H1 (cell line): Measurements from ENCODE around the gene GALNT11. TPM values are rescaled to one million over a fixed set of nuclear protein-coding genes. Genes with fewer than 3 reads are reported as not detected.

Experiments used
- CTCF ChIA-PET: fragments of 300-600 bp; sonication (Branson Sonifier 250); formaldehyde crosslinking; loops from one replicate; lab custom pipeline; 2021; ENCODE audit not compliant: partially characterized antibody; lab: Charles Lee
- POLR2A ChIA-PET: fragments of 300-600 bp; sonication (Branson Sonifier 250); formaldehyde crosslinking; loops from one replicate; lab custom pipeline; 2021; ENCODE audit warnings: inconsistent platforms; ENCODE audit not compliant: partially characterized antibody; lab: Charles Lee
- DNase-seq, 2 experiments: peaks; one replicate each; pipeline versions ENCODE4 v3.0.0 to v3.0.0-alpha.2; 2010 to 2022; ENCODE audit warnings: low spot score in 2 of 2, low read depth in 1 of 2, mixed read lengths in 1 of 2
- FAIRE-seq: peaks from 2 replicates; lab custom pipeline; 2011; peaks lifted over from hg19 to GRCh38; lab: Jason Lieb, UNC
- H2AFZ ChIP-seq: 2 replicates; pipeline ENCODE4 v1.8.1; 2012; ENCODE audit warnings: low read length, inconsistent platforms
- H2AK5ac ChIP-seq: 2 replicates; pipeline ENCODE4 v1.6.1; 2013; ENCODE audit warnings: low read depth, low read length
- H2BK120ac ChIP-seq: replicated peaks from 2 replicates; pipeline ENCODE3; 2013; ENCODE audit warnings: low read depth, low read length, inconsistent platforms
- H2BK12ac ChIP-seq: 2 replicates; pipeline ENCODE4 v1.6.1; 2013; ENCODE audit warnings: low read depth, low read length
- H2BK15ac ChIP-seq: 2 replicates; pipeline ENCODE4 v1.6.1; 2013; ENCODE audit warnings: low read length
- H2BK20ac ChIP-seq: 2 replicates; pipeline ENCODE4 v1.6.1; 2013; ENCODE audit warnings: low read length
- H2BK5ac ChIP-seq: 2 replicates; pipeline ENCODE4 v1.6.1; 2013; ENCODE audit warnings: low read depth, low read length
- H3K14ac ChIP-seq: 2 replicates; pipeline ENCODE4 v1.6.1; 2013; ENCODE audit warnings: inconsistent platforms; ENCODE audit not compliant: insufficient read length
- H3K18ac ChIP-seq: 2 replicates; pipeline ENCODE4 v1.6.1; 2013; ENCODE audit warnings: low read length; ENCODE audit errors: extremely low read depth
- H3K23ac ChIP-seq: 2 replicates; pipeline ENCODE4 v1.6.1; 2013; ENCODE audit warnings: inconsistent platforms; ENCODE audit not compliant: insufficient read length
- H3K23me2 ChIP-seq: 2 replicates; pipeline ENCODE4 v1.6.1; 2013; ENCODE audit warnings: low read depth, low read length
- H3K27ac ChIP-seq: 2 replicates; pipeline ENCODE4 v1.6.1; 2011; ENCODE audit warnings: low read depth, low read length, inconsistent platforms
- H3K27me3 ChIP-seq, 4 experiments: replicated peaks in 1 of 4; 1 replicate in 1 of 4; 2 replicates in 3 of 4; pipeline versions ENCODE4 v1.6.1 to v1.8.1; 2011 to 2013; ENCODE audit warnings: low read length in 3 of 4, mild to moderate bottlenecking in 3 of 4, inconsistent platforms in 2 of 4, mixed read lengths in 2 of 4, moderate library complexity in 1 of 4; ENCODE audit not compliant: control insufficient read depth in 3 of 4, insufficient read depth in 3 of 4; ENCODE audit errors: extremely low read depth in 1 of 4
- H3K36me3 ChIP-seq, 4 experiments: 2 replicates each; pipeline versions ENCODE4 v1.6.1 to v1.8.1; 2011 to 2013; ENCODE audit warnings: mild to moderate bottlenecking in 4 of 4, low read length in 3 of 4, moderate library complexity in 2 of 4, control low read depth in 1 of 4, inconsistent platforms in 1 of 4; ENCODE audit not compliant: insufficient read depth in 4 of 4, control insufficient read depth in 2 of 4
- H3K4ac ChIP-seq: replicated peaks from 2 replicates; pipeline ENCODE3; 2013; ENCODE audit warnings: low read length, low read depth, mixed read lengths, inconsistent platforms; ENCODE audit not compliant: insufficient read length
- H3K4me1 ChIP-seq, 4 experiments: replicated peaks in 1 of 4; 1 replicate in 1 of 4; 2 replicates in 3 of 4; pipeline versions ENCODE4 v1.6.1 to v1.8.1; 2011 to 2013; ENCODE audit warnings: low read length in 3 of 4, inconsistent platforms in 2 of 4, mixed read lengths in 1 of 4; ENCODE audit not compliant: insufficient read depth in 4 of 4, control insufficient read depth in 3 of 4
- H3K4me2 ChIP-seq, 2 experiments: 2 replicates each; pipeline versions ENCODE4 v1.6.1 to v1.8.1; 2011 to 2013; ENCODE audit warnings: low read depth in 2 of 2, low read length in 2 of 2, control low read depth in 1 of 2, inconsistent platforms in 1 of 2, mild to moderate bottlenecking in 1 of 2; ENCODE audit not compliant: insufficient read depth in 1 of 2
- H3K4me3 ChIP-seq, 4 experiments: fragments of 200-600, 300-600 bp in 1 of 4; sonication (generic), shearing (Covaris generic), sonication (Bioruptor Twin) in 1 of 4; 2 replicates each; pipeline versions ENCODE4 v1.5.1 to v1.8.1; 2011 to 2016; ENCODE audit warnings: low read length in 4 of 4, low read depth in 3 of 4, control low read depth in 2 of 4, inconsistent platforms in 2 of 4, mild to moderate bottlenecking in 2 of 4, mixed read lengths in 1 of 4, moderate library complexity in 1 of 4; ENCODE audit not compliant: insufficient read depth in 2 of 4; ENCODE audit errors: extremely low read depth in 1 of 4
- H3K56ac ChIP-seq: replicated peaks from 2 replicates; pipeline ENCODE3; 2013; ENCODE audit warnings: low read depth, mild to moderate bottlenecking, mixed read lengths, low read length, inconsistent platforms; ENCODE audit not compliant: insufficient read length
- H3K79me1 ChIP-seq: 2 replicates; pipeline ENCODE4 v1.6.1; 2013; ENCODE audit warnings: low read depth, low read length, control low read depth
- H3K79me2 ChIP-seq, 2 experiments: 2 replicates each; pipeline versions ENCODE4 v1.6.1 to v1.8.1; 2012 to 2013; ENCODE audit warnings: low read length in 2 of 2, mild to moderate bottlenecking in 2 of 2, inconsistent platforms in 1 of 2; ENCODE audit not compliant: insufficient read depth in 2 of 2, control insufficient read depth in 1 of 2
- H3K9ac ChIP-seq, 4 experiments: replicated peaks in 1 of 4; 1 replicate in 1 of 4; 2 replicates in 3 of 4; pipeline versions ENCODE4 v1.6.1 to v1.8.1; 2011 to 2013; ENCODE audit warnings: low read depth in 3 of 4, low read length in 3 of 4, control low read depth in 2 of 4, mild to moderate bottlenecking in 2 of 4, moderate library complexity in 2 of 4, inconsistent platforms in 1 of 4; ENCODE audit errors: extremely low read depth in 1 of 4
- H3K9me3 ChIP-seq, 2 experiments: 2 replicates each; pipeline versions ENCODE4 v1.6.1 to v1.8.1; 2012 to 2013; ENCODE audit warnings: mild to moderate bottlenecking in 2 of 2, moderate library complexity in 2 of 2, control low read depth in 1 of 2, inconsistent platforms in 1 of 2, low read depth in 1 of 2, low read length in 1 of 2, mixed read lengths in 1 of 2; ENCODE audit not compliant: insufficient read depth in 2 of 2
- H4K20me1 ChIP-seq, 2 experiments: replicated peaks in 1 of 2; 2 replicates each; pipeline versions ENCODE3 to v1.8.1; 2011 to 2013; ENCODE audit warnings: inconsistent platforms in 2 of 2, low read length in 2 of 2, mild to moderate bottlenecking in 1 of 2; ENCODE audit not compliant: insufficient read depth in 2 of 2, control insufficient read depth in 1 of 2
- H4K5ac ChIP-seq: 2 replicates; pipeline ENCODE4 v1.6.1; 2013; ENCODE audit warnings: low read length, low read depth, mixed read lengths, inconsistent platforms; ENCODE audit not compliant: insufficient read length
- H4K8ac ChIP-seq: 2 replicates; pipeline ENCODE4 v1.8.0; 2013; ENCODE audit warnings: mild to moderate bottlenecking, moderate library complexity, low read length, inconsistent platforms; ENCODE audit not compliant: insufficient read depth; ENCODE audit errors: extremely low read depth
- H4K91ac ChIP-seq: replicated peaks from 2 replicates; pipeline ENCODE3; 2013; ENCODE audit warnings: low read length, mixed read lengths, inconsistent platforms; ENCODE audit not compliant: insufficient read length
- BCL11A ChIP-seq, 2 experiments: IDR thresholded peaks; one replicate each; pipeline ENCODE4 v1.6.1; 2011; ENCODE audit warnings: low read depth in 2 of 2, low read length in 2 of 2, mild to moderate bottlenecking in 2 of 2
- BRCA1 ChIP-seq: IDR thresholded peaks from 2 replicates; pipeline ENCODE4 v1.6.1; 2012; ENCODE audit warnings: low read depth, low read length, improper control_type of control experiment
- CREB1 ChIP-seq: IDR thresholded peaks from 2 replicates; pipeline ENCODE4 v1.6.1; 2012; ENCODE audit warnings: inconsistent platforms
- HDAC6 ChIP-seq: IDR thresholded peaks from one replicate; pipeline ENCODE4 v1.7.1; 2012; ENCODE audit warnings: low read depth, mild to moderate bottlenecking, inconsistent platforms, low read length, moderate library complexity
- JUN ChIP-seq: IDR thresholded peaks from 2 replicates; pipeline ENCODE4 v1.6.1; 2011; ENCODE audit warnings: low read depth, mild to moderate bottlenecking, improper control_type of control experiment, low read length
- POLR2AphosphoS5 ChIP-seq: IDR thresholded peaks from 2 replicates; pipeline ENCODE4 v1.6.1; 2011; ENCODE audit warnings: low read depth, low read length
- SIN3A ChIP-seq, 2 experiments: IDR thresholded peaks in 1 of 2; conservative IDR thresholded peaks in 1 of 2; 2 replicates each; pipeline ENCODE4 v1.6.1; 2011 to 2012; ENCODE audit warnings: low read length in 2 of 2, improper control_type of control experiment in 1 of 2, low read depth in 1 of 2, mild to moderate bottlenecking in 1 of 2
- SIX5 ChIP-seq: IDR thresholded peaks from 2 replicates; pipeline ENCODE4 v1.6.1; 2011; ENCODE audit warnings: mild to moderate bottlenecking, low read depth, low read length
- SUZ12 ChIP-seq: fragments of 200-600 bp; sonication (generic); IDR thresholded peaks from 2 replicates; pipeline ENCODE4 v1.6.1; 2012; ENCODE audit warnings: mild to moderate bottlenecking, inconsistent platforms, low read length, moderate library complexity, mixed read lengths
- YY1 ChIP-seq: IDR thresholded peaks from 2 replicates; pipeline ENCODE4 v1.6.1; 2011; ENCODE audit warnings: low read depth, mild to moderate bottlenecking, low read length
- WGBS, 2 experiments: shearing (Covaris generic) in 1 of 2; methylation state at CpG; one replicate each; pipeline versions ENCODE4 v1.1.6 to v1.1.7; 2013 to 2015; ENCODE audit warnings: low lambda C conversion rate in 2 of 2, mixed read lengths in 2 of 2, inconsistent platforms in 1 of 2, low coverage in 1 of 2, missing lambda C conversion rate in 1 of 2; ENCODE audit not compliant: insufficient replicate concordance in 2 of 2, insufficient coverage in 1 of 2, insufficient read length in 1 of 2; ENCODE audit errors: extremely low coverage in 1 of 2, missing lambda C conversion rate in 1 of 2; 5-methylcytosine and 5-hydroxymethylcytosine counted together
- polyA plus RNA-seq, 7 experiments: library from polyadenylated mRNA; depleted of rRNA in 3 of 7; stranded (reverse) in 5 of 7; unstranded in 2 of 7; fragments of >200 nt in 5 of 7; fragments of 200-250 nt in 2 of 7; gene quantifications; 1 replicate in 5 of 7; 2 replicates in 1 of 7; 4 replicates in 1 of 7; pipeline versions ENCODE4 v1.2.1 to v1.2.3, GENCODE V29; 2011 to 2013; ENCODE audit warnings: missing spikeins in 2 of 7, mixed read lengths in 2 of 7
- total RNA-seq: library from RNA; stranded (reverse); fragmentation: NEBNext Ultra II Directional; extraction: Animal tissue kit (Norgen Biotek cat#: 25700); gene quantifications from 2 replicates; pipeline ENCODE4 v1.2.1, GENCODE V29; 2021

GALNT11 gene
- total and polyA plus RNA-seq, 2 of the 8 experiments (the other 6 are each of a cell fraction or from before 2014, with no cell fraction given) = 20.5 to 23.2 TPM

DNA sequence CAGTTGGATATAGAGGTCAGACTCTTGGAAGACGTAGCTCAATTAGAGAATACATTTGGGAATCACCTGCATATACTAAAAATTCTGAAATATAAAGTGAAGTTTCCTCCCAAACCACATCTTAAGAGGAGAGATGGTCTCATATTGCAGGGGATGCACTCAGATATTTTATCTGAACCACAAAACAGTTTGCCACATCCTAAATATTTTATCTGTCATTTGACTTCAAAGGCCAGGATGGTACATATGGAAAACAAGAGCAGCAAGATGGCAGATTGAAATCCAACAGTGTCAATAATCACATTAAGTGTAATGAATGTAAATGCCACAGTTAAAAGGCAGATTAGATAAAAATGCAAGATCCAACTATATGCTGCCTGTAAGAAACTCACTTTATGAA lies 97.1 kb downstream of the GALNT11 start:
- TF ChIP-seq BCL11A (IDR thresholded peaks at IDR 0.05; ENCODE audit: low read depth in 2 of 2, low read length in 2 of 2) (no peak), SUZ12 (no peak), SIN3A (conservative IDR thresholded peaks at IDR 0.05 in 1 of 2, IDR thresholded peaks at IDR 0.05 in 1 of 2; ENCODE audit: low read depth in 1 of 2, low read length in 2 of 2) (no peak), JUN (no peak), YY1 (no peak), HDAC6 (no peak), SIX5 (no peak), CREB1 (no peak), BRCA1 (no peak), POLR2AphosphoS5 (no peak)
- no peak overlapping the region for H3K18ac ChIP-seq
- peaks cover 0 to 7% of the 10 kb centered on the region in 2 experiments; a peak in 2 of 4 replicates for H3K9me3 ChIP-seq
- H4K91ac ChIP-seq = no peak overlapping the region
- no peaks in the 10 kb centered on the region for H3K27me3 ChIP-seq
- H2BK15ac ChIP-seq = no peak overlapping the region
- no peak overlapping the region for H2BK5ac ChIP-seq
- peaks cover 4 to 45% (median 33%) of the 10 kb centered on the region in 4 experiments; a peak in 7 of 8 replicates for H3K36me3 ChIP-seq
- no peak overlapping the region for H2AK5ac ChIP-seq
- H3K4me2 ChIP-seq = no peak overlapping the region
- FAIRE-seq (no peak), DNase-seq (no peak)
- WGBS, 2 experiments = 83% methylated on average over 1 of the region's 1 CpG; no CpG with 5 or more reads in 1 of the 2 experiments
- H2AFZ ChIP-seq = no peak overlapping the region
- no peak overlapping the region for H4K8ac ChIP-seq
- peaks cover 2% of the 10 kb centered on the region in 2 experiments for H4K20me1 ChIP-seq
- no peaks in the 10 kb centered on the region for H3K79me1 ChIP-seq
- no peak overlapping the region for H3K14ac ChIP-seq
- no peak overlapping the region for H3K27ac ChIP-seq
- POLR2A ChIA-PET = no interaction called here
- no peak overlapping the region for H3K56ac ChIP-seq
- CTCF ChIA-PET = no interaction called here
- no peak overlapping the region for H2BK12ac ChIP-seq
- H3K9ac ChIP-seq = no peak overlapping the region
- no peak overlapping the region for H4K5ac ChIP-seq
- H3K4me1 ChIP-seq = no peaks in the 10 kb centered on the region; a peak in 1 of 7 replicates
- no peak overlapping the region for H2BK20ac ChIP-seq
- H3K23me2 ChIP-seq = no peaks in the 10 kb centered on the region
- no peaks in the 10 kb centered on the region for H3K79me2 ChIP-seq
- no peak overlapping the region for H3K23ac ChIP-seq
- H2BK120ac ChIP-seq = no peak overlapping the region
- no peak overlapping the region for H3K4ac ChIP-seq
- H3K4me3 ChIP-seq = no peak overlapping the region
